ENCODE measurements around the gene GRIK5. TPM values are rescaled to one million over a fixed set of nuclear protein-coding genes. Genes with fewer than 3 reads are reported as not detected.
"Not testable (repeated sequence)": the region's sequence is repeated elsewhere in the genome, so short reads cannot be mapped to it uniquely, and the experiment has no call there.

The GRIK5 gene
- total RNA-seq, 2 experiments from 2014 or later = 0.59 TPM

DNA sequence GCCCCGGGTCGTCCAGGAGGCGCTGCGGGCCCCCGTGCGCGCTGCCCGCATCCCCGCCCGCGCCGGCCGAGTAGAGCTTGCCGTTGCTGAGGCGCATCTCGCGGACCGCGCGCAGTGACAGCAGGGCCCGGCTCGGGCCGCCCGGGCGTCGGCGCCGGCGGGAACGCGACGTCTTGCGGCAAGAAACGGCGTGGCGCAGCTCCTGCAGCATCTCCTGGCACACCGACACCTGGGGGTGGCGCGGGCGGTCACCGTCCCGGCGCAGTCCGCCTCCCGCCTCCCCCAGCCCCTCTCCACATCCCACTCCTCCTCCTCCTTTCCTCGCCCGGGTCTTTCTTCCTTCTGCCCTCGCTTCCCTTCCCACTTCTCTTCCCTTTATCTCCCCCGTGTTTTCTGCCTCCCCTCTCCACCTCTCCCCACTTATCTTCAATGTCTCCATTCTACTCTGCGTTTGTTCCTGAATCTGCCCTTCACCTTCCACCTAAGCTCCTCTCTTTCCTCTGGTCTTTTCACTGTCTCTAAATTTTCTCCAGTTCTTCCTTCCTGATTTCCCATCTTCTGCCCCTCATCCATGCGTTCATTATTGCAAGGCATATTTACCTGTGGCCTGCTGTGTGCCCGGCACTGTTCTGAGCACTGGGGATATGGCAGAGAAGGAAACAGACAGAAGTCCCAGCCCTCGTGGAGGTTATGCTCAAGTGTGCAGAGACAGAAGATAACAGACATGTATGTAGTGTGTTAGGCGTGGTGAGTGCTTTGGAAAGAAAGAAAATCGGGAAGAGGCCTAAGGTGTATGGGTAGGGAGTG, 70.7 kb downstream of the GRIK5 start:
- POLR2A ChIA-PET = no interaction called here
- CTCF ChIA-PET = interaction anchor here (1.3 kb wide), 2 partner anchors 13 to 54 kb away, joined by 3 to 4 read pairs; no protein-coding TSS in a partner anchor

DNA sequence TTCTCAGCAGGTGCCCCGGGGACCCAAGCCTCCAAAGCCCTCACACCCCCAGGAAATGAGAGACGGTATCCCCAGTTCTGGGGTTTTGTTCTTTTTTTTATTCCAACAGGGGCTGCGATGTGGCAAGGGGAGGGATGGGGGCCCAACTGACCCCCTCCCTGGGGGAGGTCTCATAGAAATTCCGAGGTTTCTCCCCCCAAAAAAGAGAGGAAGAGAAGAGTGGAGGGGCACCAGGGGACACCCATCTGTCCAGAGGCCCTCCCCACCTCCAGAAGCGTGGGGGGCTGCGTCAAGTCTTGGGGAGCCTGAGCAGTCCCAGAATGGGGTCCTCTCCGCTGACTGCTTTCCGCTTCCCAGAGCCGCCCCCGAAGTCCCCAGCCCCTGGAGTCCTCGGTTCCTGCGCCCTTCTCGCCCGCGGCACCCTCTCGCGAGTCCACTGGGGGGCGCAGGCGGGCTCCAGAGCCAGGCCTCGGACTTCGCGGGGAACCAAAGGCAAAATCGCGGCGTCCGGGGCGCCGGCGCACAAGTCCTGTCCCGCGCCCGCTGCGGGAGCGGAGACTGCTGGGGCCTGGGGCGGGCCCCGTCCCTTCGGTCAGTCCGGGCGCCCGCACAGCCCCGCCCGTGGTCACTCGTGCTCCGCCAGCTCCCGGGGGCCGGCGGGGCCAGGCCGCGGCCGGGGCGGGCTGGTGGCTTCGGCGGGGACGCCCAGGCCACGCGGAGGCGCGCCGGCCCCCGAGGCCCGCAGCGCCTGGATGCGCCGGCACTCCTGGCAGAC, 71.6 kb downstream of the GRIK5 start:
- CTCF ChIA-PET = no interaction called here

GRCh38 chr19:41997851-41998229, 72.2 kb downstream of the GRIK5 start:
- CTCF ChIA-PET = no interaction called here
- POLR2A ChIA-PET = no interaction called here

More for the DNA sequence above, 71.6 kb downstream of the GRIK5 start:
- POLR2A ChIA-PET = no interaction called here

GRCh38 chr19:41997121-41997850, 72.7 kb downstream of the GRIK5 start:
- POLR2A ChIA-PET = no interaction called here
- CTCF ChIA-PET = interaction anchor here (0.6 kb wide), 2 partner anchors 12 to 94 kb away, joined by 3 to 5 read pairs; no protein-coding TSS in a partner anchor

- ChIA-PET POLR2A (no interaction called here), CTCF (interaction anchor here (0.6 to 1.0 kb wide), 3 partner anchors 10 to 95 kb away, joined by 3 to 5 read pairs (median 3); no protein-coding TSS in a partner anchor)
Observed at GRCh38 chr19:41995959-41996797, 73.8 kb downstream of the GRIK5 start.

GRCh38 chr19:41994994-41995958, 74.7 kb downstream of the GRIK5 start:
- ChIA-PET POLR2A (no interaction called here), CTCF (interaction anchor here (1.0 kb wide), 1 partner anchor 40 kb away, joined by 3 read pairs; no protein-coding TSS in a partner anchor)

- CTCF ChIA-PET = no interaction called here
- POLR2A ChIA-PET = no interaction called here
Observed at GRCh38 chr19:41994521-41994971, 75.5 kb downstream of the GRIK5 start.

GRCh38 chr19:41993612-41994483, 76.2 kb downstream of the GRIK5 start, which contains the start of gene ATP1A3:
TSS of gene ATP1A3 (minus strand) at chr19:41994230. CDS start at chr19:41994076, 154 bp downstream.
- CTCF ChIA-PET = no interaction called here
- POLR2A ChIA-PET = interaction anchor here (0.6 kb wide), 1 partner anchor 35 kb away, joined by 3 read pairs; the partner anchor contains the start of gene RABAC1

DNA sequence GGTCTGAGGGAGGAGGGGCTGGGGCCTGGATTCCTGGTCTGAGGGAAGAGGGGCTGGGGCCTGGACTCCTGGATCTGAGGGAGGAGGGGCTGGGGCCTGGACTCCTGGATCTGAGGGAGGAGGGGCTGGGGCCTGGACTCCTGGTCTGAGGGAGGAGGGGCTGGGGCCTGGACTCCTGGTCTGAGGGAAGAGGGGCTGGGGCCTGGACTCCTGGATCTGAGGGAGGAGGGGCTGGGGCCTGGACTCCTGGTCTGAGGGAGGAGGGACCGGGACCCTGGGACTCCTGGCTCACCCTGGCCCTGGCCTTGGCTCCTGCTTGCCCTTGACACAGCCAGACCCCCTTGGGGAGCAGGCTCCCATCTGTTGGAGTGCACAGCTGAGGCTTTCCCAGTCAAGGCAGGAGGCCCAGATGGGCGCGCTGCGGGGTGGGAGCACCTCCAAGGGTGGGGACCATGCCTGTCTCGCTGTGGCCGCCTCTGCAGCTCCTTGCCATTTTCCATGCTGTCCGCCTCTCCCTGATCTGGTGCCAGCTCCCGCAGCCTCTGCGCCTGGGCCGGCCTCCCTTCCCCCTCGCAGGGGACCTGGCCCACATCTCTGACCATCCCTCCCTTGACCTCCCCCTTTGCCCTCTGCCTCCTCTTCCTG, 78.0 kb downstream of the GRIK5 start:
- POLR2A ChIA-PET, CTCF ChIA-PET: not testable (repeated sequence)

DNA sequence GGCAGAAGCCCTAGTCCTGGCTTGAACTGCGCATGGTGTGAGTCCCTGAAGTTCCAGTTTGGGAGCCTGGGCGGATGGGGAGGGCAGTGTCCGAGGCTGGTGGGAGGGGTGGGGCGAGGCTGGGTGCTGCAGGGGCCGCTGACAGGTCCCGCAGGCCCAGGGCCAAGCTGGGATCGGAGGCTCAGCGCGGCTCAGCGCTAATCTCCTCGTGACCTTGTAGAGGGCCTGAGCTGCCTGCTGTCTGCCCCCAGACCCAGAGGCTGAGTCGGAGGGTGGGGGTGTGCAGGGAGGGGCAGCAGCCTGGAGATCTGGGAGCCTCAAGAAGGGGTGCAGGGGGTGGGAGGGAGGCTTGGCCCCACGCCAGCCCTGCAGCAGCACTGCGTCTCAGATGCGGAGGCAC, 79.0 kb downstream of the GRIK5 start:
- POLR2A ChIA-PET = no interaction called here

GRCh38 chr19:41990615-41991014, 79.4 kb downstream of the GRIK5 start:
- ChIA-PET CTCF (no interaction called here), POLR2A (no interaction called here)

More for the DNA sequence above, 79.0 kb downstream of the GRIK5 start:
- CTCF ChIA-PET = no interaction called here

- ChIA-PET CTCF (no interaction called here), POLR2A (no interaction called here)
Observed at GRCh38 chr19:41990028-41990427, 80.0 kb downstream of the GRIK5 start.

DNA sequence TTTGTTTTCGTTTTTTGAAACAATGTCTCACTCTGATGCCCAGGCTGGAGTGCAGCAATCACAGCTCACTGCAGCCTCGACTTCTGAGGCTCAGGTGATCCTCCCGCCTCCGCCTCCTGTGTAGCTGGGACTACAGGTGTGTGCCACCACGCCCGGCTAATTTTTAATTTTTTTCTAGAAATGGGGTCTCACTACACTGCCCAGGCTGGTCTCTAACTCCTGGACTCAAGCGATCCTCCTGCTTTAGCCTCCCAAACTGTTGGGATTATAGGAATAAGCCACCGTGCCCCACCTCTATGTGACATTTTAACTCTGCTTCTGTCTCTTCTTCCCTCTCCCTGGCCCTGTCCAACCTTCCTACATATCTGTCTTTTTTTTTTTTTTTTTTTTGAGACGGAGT, 81.1 kb downstream of the GRIK5 start:
- POLR2A ChIA-PET = interaction anchor here (0.7 kb wide), 1 partner anchor 9 kb away, joined by 11 read pairs; no protein-coding TSS in a partner anchor

GRCh38 chr19:41987141-41987860, 82.7 kb downstream of the GRIK5 start:
- POLR2A ChIA-PET = no interaction called here
- CTCF ChIA-PET = no interaction called here

More for the DNA sequence above, 81.1 kb downstream of the GRIK5 start:
- CTCF ChIA-PET = no interaction called here

DNA sequence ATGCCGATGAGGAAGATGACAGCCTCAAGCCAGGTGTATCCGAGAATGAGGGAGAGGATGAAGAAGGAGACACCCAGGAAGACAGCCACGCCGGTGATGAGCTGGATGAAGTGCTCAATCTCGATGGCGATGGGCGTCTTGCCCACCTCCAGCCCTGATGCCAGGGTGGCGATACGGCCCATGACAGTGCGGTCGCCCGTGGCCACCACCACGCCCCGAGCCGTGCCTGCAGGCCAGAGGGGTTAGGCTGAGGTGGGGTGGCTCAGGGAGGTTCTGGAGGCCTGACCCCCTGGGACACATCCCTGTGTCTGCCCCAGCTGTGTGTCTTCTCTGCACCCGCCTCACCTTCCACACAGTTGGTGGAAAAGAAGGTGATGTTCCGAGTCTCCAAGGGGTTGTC, 85.0 kb downstream of the GRIK5 start:
- POLR2A ChIA-PET = no interaction called here
- CTCF ChIA-PET = interaction anchor here (2.1 kb wide), 1 partner anchor 50 kb away, joined by 4 read pairs; no protein-coding TSS in a partner anchor

GRCh38 chr19:41981724-41982123, 88.3 kb downstream of the GRIK5 start:
- ChIA-PET CTCF (no interaction called here), POLR2A (no interaction called here)
